Mononuclear cell (primary cell): ENCODE results near the gene SERPINA10. TPM values are rescaled to one million over a fixed set of nuclear protein-coding genes. Genes with fewer than 3 reads are reported as not detected.

Experiments
- H3K27me3 ChIP-seq: 2 replicates; pipeline ENCODE4 v1.6.0; 2011; ENCODE audit warnings: low read length, control low read depth; ENCODE audit not compliant: insufficient read depth
- H3K4me1 ChIP-seq: 2 replicates; pipeline ENCODE4 v1.5.1; 2011; ENCODE audit warnings: mild to moderate bottlenecking, low read length, control low read depth; ENCODE audit not compliant: insufficient read depth
- H3K4me3 ChIP-seq: 2 replicates; pipeline ENCODE4 v1.5.1; 2011; ENCODE audit warnings: mild to moderate bottlenecking, low read length, moderate library complexity
- H3K9me3 ChIP-seq: 2 replicates; pipeline ENCODE4 v1.5.1; 2011; ENCODE audit warnings: low read depth, mild to moderate bottlenecking, control low read depth, low read length
- total RNA-seq: library from RNA; depleted of rRNA; stranded (reverse); fragments of >200 nt; gene quantifications from one replicate; pipeline ENCODE4 v1.2.3, GENCODE V29; 2012

Gene SERPINA10
- total RNA-seq, 1 donor: not detected

DNA sequence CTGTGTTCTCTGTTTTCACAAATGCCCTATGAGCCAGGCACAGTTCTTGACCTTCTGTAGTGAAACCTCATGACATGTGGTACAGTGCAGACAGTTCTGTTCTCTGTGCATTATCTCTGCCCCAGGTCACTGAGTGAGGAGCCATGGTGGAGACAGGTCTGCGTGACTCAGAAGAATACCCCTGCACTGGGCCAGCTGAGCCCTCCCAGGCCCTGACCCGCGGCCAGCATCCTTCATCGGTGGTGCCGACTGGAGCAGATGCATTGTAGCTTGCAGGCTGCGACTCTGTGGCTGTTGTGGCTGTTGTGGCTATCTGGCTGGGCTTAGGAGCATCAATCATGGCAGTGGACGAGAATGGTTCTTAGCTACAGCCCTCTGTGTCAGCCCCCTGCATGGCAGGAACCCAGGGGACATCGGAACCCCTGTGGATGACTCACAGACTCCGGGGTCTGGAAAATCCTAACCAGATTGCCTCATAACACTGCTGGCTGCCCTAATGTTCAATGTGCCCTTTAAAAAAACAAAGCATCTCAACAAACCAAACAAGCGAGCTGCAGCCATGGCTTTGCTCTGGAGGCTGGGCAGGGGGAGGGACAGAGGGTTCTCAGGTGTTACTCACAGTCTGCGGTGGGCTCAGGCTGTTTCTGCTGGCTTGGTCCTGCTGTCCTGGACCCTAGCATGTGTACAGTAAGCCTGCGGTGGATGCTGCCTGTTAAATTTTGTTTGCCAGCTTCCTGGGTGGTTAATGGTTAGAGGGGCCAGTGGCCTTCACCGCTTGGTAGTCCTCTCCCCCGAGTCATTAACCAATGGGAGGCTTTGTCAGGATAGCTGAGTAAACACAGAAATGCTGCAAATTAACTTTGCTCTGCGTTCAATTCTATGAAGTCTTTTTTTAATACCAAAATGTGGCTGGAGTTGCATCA, 29.8 kb upstream of the SERPINA10 start, which contains the start of gene SERPINA6:
Gene SERPINA6, minus strand, starts transcription at position 689 of the 923 bp plus-strand sequence. CDS start 8,688 bp downstream, outside the sequence.
- Histone ChIP-seq H3K9me3 (no peaks in the 10 kb centered on the region), H3K4me1 (no peaks in the 10 kb centered on the region), H3K27me3 (peaks cover under 1% of the 10 kb centered on the region)

GRCh38 chr14:94321421-94322271, 28.6 kb upstream of the SERPINA10 start:
- Histone ChIP-seq H3K27me3 (no peaks in the 10 kb centered on the region), H3K4me1 (no peaks in the 10 kb centered on the region)

More for the DNA sequence above, 29.8 kb upstream of the SERPINA10 start, which contains the start of gene SERPINA6:
- no peak within 1 kb of the TSS for H3K4me3 ChIP-seq

GRCh38 chr14:94320243-94320642, 27.2 kb upstream of the SERPINA10 start:
- H3K4me1 ChIP-seq: no peaks in the 10 kb centered on the region
- no peaks in the 10 kb centered on the region for H3K27me3 ChIP-seq
- no peak overlapping the region for H3K4me3 ChIP-seq
- H3K9me3 ChIP-seq: no peaks in the 10 kb centered on the region

More at GRCh38 chr14:94321421-94322271, 28.6 kb upstream of the SERPINA10 start:
- H3K4me3 ChIP-seq: no peak overlapping the region
- H3K9me3 ChIP-seq: no peaks in the 10 kb centered on the region

GRCh38 chr14:94317259-94317658, 24.2 kb upstream of the SERPINA10 start:
- Histone ChIP-seq H3K4me3 (no peak overlapping the region), H3K27me3 (no peaks in the 10 kb centered on the region), H3K9me3 (no peaks in the 10 kb centered on the region), H3K4me1 (no peaks in the 10 kb centered on the region)

DNA sequence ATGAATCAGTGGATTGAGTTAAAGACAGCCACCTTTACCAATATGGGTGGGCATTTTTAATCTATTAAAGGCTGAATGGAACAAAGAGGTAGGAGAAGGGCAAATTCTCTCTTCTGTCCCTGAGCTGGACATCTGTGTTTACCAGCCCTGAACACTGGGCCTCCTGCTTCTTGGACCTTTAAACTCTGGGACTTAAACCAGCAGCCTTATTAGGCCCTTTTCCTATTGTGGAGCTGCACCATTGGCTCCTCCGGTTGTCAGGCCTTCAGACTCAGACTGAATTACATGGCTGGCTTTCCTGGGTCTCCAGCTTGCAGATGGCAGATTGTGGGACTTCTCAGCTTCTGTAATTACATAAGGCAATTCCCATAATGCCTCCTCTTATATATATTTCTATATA, 23.6 kb upstream of the SERPINA10 start:
- no peak overlapping the region for H3K4me3 ChIP-seq
- no peaks in the 10 kb centered on the region for H3K27me3 ChIP-seq
- no peaks in the 10 kb centered on the region for H3K4me1 ChIP-seq
- no peaks in the 10 kb centered on the region for H3K9me3 ChIP-seq

DNA sequence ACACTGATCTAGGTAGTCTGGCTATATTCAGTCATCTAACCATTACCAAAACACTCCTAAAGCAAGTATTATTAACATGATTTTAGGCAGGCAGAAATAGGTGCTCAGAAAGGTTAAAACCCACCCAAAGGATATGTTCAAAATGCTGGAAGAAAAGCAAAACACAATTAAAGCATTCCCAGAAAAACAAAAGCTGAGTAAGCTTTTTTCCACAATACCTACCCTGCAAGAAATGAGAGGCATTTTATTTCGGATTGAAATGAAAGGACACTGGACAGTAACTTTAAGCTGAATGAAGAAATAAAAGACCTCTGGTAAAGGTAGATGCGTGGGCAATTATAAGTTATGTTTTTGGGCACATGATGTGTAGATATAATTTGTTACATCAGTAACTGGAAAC, 21.8 kb upstream of the SERPINA10 start:
- Histone ChIP-seq H3K4me1 (no peaks in the 10 kb centered on the region), H3K27me3 (no peaks in the 10 kb centered on the region), H3K4me3 (no peak overlapping the region), H3K9me3 (no peaks in the 10 kb centered on the region)

GRCh38 chr14:94313991-94314655, 21.1 kb upstream of the SERPINA10 start:
- Histone ChIP-seq H3K4me1 (no peaks in the 10 kb centered on the region), H3K27me3 (no peaks in the 10 kb centered on the region), H3K4me3 (no peak overlapping the region), H3K9me3 (no peaks in the 10 kb centered on the region)

- Histone ChIP-seq H3K9me3 (no peaks in the 10 kb centered on the region), H3K4me3 (no peak overlapping the region), H3K27me3 (no peaks in the 10 kb centered on the region), H3K4me1 (no peaks in the 10 kb centered on the region)
These were observed 19.6 kb upstream of the SERPINA10 start for GRCh38 chr14:94312481-94313246.

DNA sequence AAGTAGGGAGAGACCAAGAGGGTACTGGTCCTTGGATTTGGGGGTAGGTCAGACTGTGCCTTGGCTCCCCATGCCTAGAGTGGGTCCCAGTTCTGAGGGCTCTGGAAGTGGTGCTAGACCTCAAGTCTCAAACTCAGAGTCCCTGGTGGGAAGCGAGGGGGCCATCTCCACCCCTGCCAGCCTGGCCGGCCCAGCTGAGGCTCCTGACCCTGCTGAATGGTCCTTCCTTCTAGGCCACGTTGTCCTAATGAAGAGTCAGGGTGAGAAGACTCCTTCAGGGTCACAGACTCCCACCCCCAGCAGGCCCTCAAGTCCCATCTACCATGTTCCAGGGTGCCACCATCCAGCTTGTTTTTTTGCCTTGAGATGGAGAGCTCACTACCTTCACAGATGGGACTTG, 17.2 kb upstream of the SERPINA10 start:
- Histone ChIP-seq H3K9me3 (no peaks in the 10 kb centered on the region), H3K4me1 (no peaks in the 10 kb centered on the region), H3K27me3 (no peaks in the 10 kb centered on the region), H3K4me3 (no peak overlapping the region)

- no peaks in the 10 kb centered on the region for H3K9me3 ChIP-seq
- H3K4me1 ChIP-seq: no peaks in the 10 kb centered on the region
- H3K27me3 ChIP-seq: no peaks in the 10 kb centered on the region
- no peak overlapping the region for H3K4me3 ChIP-seq
These were observed 16.7 kb upstream of the SERPINA10 start for GRCh38 chr14:94309721-94310120.

GRCh38 chr14:94307410-94307992, 14.4 kb upstream of the SERPINA10 start:
- Histone ChIP-seq H3K4me1 (no peaks in the 10 kb centered on the region), H3K9me3 (no peaks in the 10 kb centered on the region), H3K4me3 (no peak overlapping the region), H3K27me3 (no peaks in the 10 kb centered on the region)

DNA sequence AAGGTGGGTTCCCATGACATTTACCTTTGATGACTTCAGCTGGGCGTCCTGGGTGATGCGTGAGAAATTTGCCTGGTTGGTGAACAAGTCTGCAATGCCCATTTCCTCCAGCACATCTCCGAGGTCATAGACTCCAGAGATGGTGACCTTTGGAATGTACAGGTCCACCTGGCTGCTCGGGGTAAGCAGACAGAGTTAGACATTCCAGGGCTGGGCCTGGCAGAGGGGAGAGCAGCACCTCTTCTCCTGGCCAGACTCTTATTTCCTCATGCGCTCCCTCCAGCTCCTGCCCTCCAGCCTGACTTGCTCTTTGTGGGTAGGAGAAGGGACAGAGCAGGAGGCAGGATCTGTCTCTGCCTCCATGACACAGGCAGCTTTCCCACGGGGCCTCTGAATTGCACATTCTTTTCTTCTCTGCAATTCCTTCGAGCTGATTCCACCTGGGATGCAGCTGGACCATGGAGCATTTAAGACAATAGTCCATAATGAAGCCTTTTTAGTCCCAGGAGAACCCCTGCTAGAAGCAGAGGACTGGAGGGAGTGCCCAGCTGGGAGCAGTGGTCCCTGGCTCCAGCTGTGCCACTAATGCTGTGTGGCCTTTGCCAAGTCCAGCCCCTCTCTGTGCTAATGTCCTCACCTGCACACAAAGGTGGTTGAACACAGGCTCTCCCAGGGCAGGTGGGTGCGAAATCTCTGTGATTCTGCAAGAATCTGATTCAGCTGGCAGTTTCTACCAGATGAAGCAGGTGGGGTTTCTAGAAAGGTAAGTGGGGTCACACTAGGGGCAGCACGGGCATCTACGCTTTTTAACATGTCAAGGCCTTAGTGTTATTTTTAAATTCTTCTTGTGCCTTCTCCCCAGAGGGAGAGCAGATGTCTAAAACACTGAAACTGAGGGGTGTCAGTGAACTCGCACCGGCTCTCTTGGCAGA, 13.2 kb upstream of the SERPINA10 start:
- Histone ChIP-seq H3K9me3 (no peaks in the 10 kb centered on the region), H3K4me3 (no peak overlapping the region), H3K4me1 (no peaks in the 10 kb centered on the region), H3K27me3 (no peaks in the 10 kb centered on the region)

DNA sequence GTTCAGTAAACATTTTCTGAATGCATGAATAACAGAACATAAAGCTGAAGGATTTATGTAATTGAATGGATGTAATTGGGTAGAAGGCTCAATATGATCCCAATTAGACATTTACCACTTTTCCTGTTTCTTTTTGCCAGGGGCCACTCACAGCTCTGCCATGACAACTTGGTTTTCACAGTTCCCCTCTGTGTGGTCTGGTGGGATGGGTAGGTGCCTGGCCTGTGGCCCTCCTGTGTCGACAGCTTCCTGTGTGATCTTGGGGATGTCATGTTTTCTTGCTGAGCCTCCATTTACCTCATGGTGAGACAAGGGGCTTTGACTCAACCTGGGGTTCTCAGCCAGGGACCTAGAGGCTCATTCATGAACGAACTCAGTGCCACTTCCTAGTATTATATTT, 12.6 kb upstream of the SERPINA10 start:
- Histone ChIP-seq H3K4me3 (no peak overlapping the region), H3K9me3 (no peaks in the 10 kb centered on the region), H3K4me1 (no peaks in the 10 kb centered on the region), H3K27me3 (no peaks in the 10 kb centered on the region)
